ENCODE results near the gene CCN2.

Gene CCN2

GRCh38 chr6:131954059-131954774, 3.0 kb upstream of the CCN2 start:
- H3K27ac ChIP-seq (ENCODE audit: insufficient read depth in 1 of 2, low read depth in 1 of 2, low read length in 2 of 2, poor library complexity in 1 of 2, severe bottlenecking in 2 of 2): no peak overlapping the region
- H3K4me3 ChIP-seq (ENCODE audit: control insufficient read depth in 1 of 7, extremely low read depth in 1 of 7, insufficient read depth in 4 of 7, low read depth in 2 of 7, low read length in 6 of 7): no peak overlapping the region
- peaks cover 0 to 17% (median 15%) of the 10 kb centered on the region in 4 experiments for H3K4me1 ChIP-seq (ENCODE audit: control extremely low read depth in 1 of 4, control insufficient read depth in 4 of 4, insufficient read depth in 4 of 4, low read length in 3 of 4)
- peak in 1 of 3 donors; percentile 15 for DNase-seq
- ChIA-PET POLR2A (no interaction called here), CTCF (no interaction called here)
- H3K27me3 ChIP-seq (replicated peaks in 2 of 5; ENCODE audit: control insufficient read depth in 4 of 5, insufficient read depth in 5 of 5, low read length in 4 of 5): peaks cover 9 to 74% (median 22%) of the 10 kb centered on the region in 5 experiments
- 13% methylated on average over 1 of the region's 3 CpGs for WGBS (ENCODE audit: insufficient coverage)
- no peaks in the 10 kb centered on the region for H3K36me3 ChIP-seq (ENCODE audit: control insufficient read depth in 4 of 4, insufficient read depth in 4 of 4, low read length in 3 of 4)
- no peaks in the 10 kb centered on the region for H3K9me3 ChIP-seq (ENCODE audit: control extremely low read depth in 1 of 5, control insufficient read depth in 4 of 5, insufficient read depth in 2 of 5, low read depth in 1 of 5, low read length in 4 of 5)

GRCh38 chr6:131952886-131953509, 1.8 kb upstream of the CCN2 start:
- Histone ChIP-seq H3K36me3 (ENCODE audit: control insufficient read depth in 4 of 4, insufficient read depth in 4 of 4, low read length in 3 of 4) (no peaks in the 10 kb centered on the region), H3K4me1 (ENCODE audit: control extremely low read depth in 1 of 4, control insufficient read depth in 4 of 4, insufficient read depth in 4 of 4, low read length in 3 of 4) (peaks cover 0 to 17% (median 15%) of the 10 kb centered on the region in 4 experiments), H3K27ac (ENCODE audit: insufficient read depth in 1 of 2, low read depth in 1 of 2, low read length in 2 of 2, poor library complexity in 1 of 2, severe bottlenecking in 2 of 2) (no peak overlapping the region), H3K9me3 (ENCODE audit: control extremely low read depth in 1 of 5, control insufficient read depth in 4 of 5, insufficient read depth in 2 of 5, low read depth in 1 of 5, low read length in 4 of 5) (no peaks in the 10 kb centered on the region), H3K4me3 (ENCODE audit: control insufficient read depth in 1 of 7, extremely low read depth in 1 of 7, insufficient read depth in 4 of 7, low read depth in 2 of 7, low read length in 6 of 7) (no peak overlapping the region), H3K27me3 (replicated peaks in 2 of 5; ENCODE audit: control insufficient read depth in 4 of 5, insufficient read depth in 5 of 5, low read length in 4 of 5) (peaks cover 9 to 82% (median 31%) of the 10 kb centered on the region in 5 experiments)
- no peak for DNase-seq
- POLR2A ChIA-PET: no interaction called here
- CTCF ChIA-PET: interaction anchor here (1.1 kb wide), 1 partner anchor 38 kb away, joined by 5 read pairs; no protein-coding TSS in a partner anchor
- 96% methylated on average over 4 of the region's 4 CpGs for WGBS (ENCODE audit: insufficient coverage)

GRCh38 chr6:131951576-131952230, 531 bp upstream of the CCN2 start:
- Histone ChIP-seq H3K4me3 (ENCODE audit: control insufficient read depth in 1 of 7, extremely low read depth in 1 of 7, insufficient read depth in 4 of 7, low read depth in 2 of 7, low read length in 6 of 7) (peak overlapping the region in 3 of 7 experiments; percentile 45 to 68 (median 64)), H3K4me1 (ENCODE audit: control extremely low read depth in 1 of 4, control insufficient read depth in 4 of 4, insufficient read depth in 4 of 4, low read length in 3 of 4) (peaks cover 0 to 17% (median 15%) of the 10 kb centered on the region in 4 experiments), H3K27ac (ENCODE audit: insufficient read depth in 1 of 2, low read depth in 1 of 2, low read length in 2 of 2, poor library complexity in 1 of 2, severe bottlenecking in 2 of 2) (no peak overlapping the region), H3K9me3 (ENCODE audit: control extremely low read depth in 1 of 5, control insufficient read depth in 4 of 5, insufficient read depth in 2 of 5, low read depth in 1 of 5, low read length in 4 of 5) (no peaks in the 10 kb centered on the region), H3K27me3 (replicated peaks in 2 of 5; ENCODE audit: control insufficient read depth in 4 of 5, insufficient read depth in 5 of 5, low read length in 4 of 5) (peaks cover 14 to 94% (median 38%) of the 10 kb centered on the region in 5 experiments), H3K36me3 (ENCODE audit: control insufficient read depth in 4 of 4, insufficient read depth in 4 of 4, low read length in 3 of 4) (no peaks in the 10 kb centered on the region)
- ChIA-PET CTCF (interaction anchor here (1.1 to 3.8 kb wide), 2 partner anchors 36 to 55 kb away, joined by 3 to 19 read pairs; no protein-coding TSS in a partner anchor), POLR2A (no interaction called here)
- WGBS (ENCODE audit: insufficient coverage): 80% methylated on average over 4 of the region's 8 CpGs
- DNase-seq: peak in 1 of 3 donors; percentile 6

- ChIA-PET POLR2A (no interaction called here), CTCF (interaction anchor here (0.6 to 3.8 kb wide), 9 partner anchors 8 to 268 kb away, joined by 3 to 19 read pairs (median 3); no protein-coding TSS in a partner anchor)
- H3K4me1 ChIP-seq (ENCODE audit: control extremely low read depth in 1 of 4, control insufficient read depth in 4 of 4, insufficient read depth in 4 of 4, low read length in 3 of 4): peaks cover 0 to 17% (median 15%) of the 10 kb centered on the region in 4 experiments
- H3K36me3 ChIP-seq (ENCODE audit: control insufficient read depth in 4 of 4, insufficient read depth in 4 of 4, low read length in 3 of 4): no peaks in the 10 kb centered on the region
- H3K27me3 ChIP-seq (replicated peaks in 2 of 5; ENCODE audit: control insufficient read depth in 4 of 5, insufficient read depth in 5 of 5, low read length in 4 of 5): peaks cover 14 to 93% (median 45%) of the 10 kb centered on the region in 5 experiments
- 6% methylated on average over 41 of the region's 42 CpGs for WGBS (ENCODE audit: insufficient coverage)
- DNase-seq: peak; percentile 40 to 67 (median 56)
- H3K9me3 ChIP-seq (ENCODE audit: control extremely low read depth in 1 of 5, control insufficient read depth in 4 of 5, insufficient read depth in 2 of 5, low read depth in 1 of 5, low read length in 4 of 5): no peaks in the 10 kb centered on the region
- peak overlapping the region; percentile 21 to 74 (median 64) for H3K4me3 ChIP-seq (ENCODE audit: control insufficient read depth in 1 of 7, extremely low read depth in 1 of 7, insufficient read depth in 4 of 7, low read depth in 2 of 7, low read length in 6 of 7)
- H3K27ac ChIP-seq (ENCODE audit: insufficient read depth in 1 of 2, low read depth in 1 of 2, low read length in 2 of 2, poor library complexity in 1 of 2, severe bottlenecking in 2 of 2): no peak overlapping the region
Observed at GRCh38 chr6:131949909-131950766, 1.0 kb downstream of the CCN2 start.

GRCh38 chr6:131949620-131949908, 1.6 kb downstream of the CCN2 start:
- POLR2A ChIA-PET: no interaction called here
- Histone ChIP-seq H3K4me3 (ENCODE audit: control insufficient read depth in 1 of 7, extremely low read depth in 1 of 7, insufficient read depth in 4 of 7, low read depth in 2 of 7, low read length in 6 of 7) (no peak overlapping the region), H3K27ac (ENCODE audit: insufficient read depth in 1 of 2, low read depth in 1 of 2, low read length in 2 of 2, poor library complexity in 1 of 2, severe bottlenecking in 2 of 2) (no peak overlapping the region), H3K4me1 (ENCODE audit: control extremely low read depth in 1 of 4, control insufficient read depth in 4 of 4, insufficient read depth in 4 of 4, low read length in 3 of 4) (peaks cover 0 to 17% (median 15%) of the 10 kb centered on the region in 4 experiments), H3K27me3 (replicated peaks in 2 of 5; ENCODE audit: control insufficient read depth in 4 of 5, insufficient read depth in 5 of 5, low read length in 4 of 5) (peaks cover 14 to 87% (median 41%) of the 10 kb centered on the region in 5 experiments), H3K9me3 (ENCODE audit: control extremely low read depth in 1 of 5, control insufficient read depth in 4 of 5, insufficient read depth in 2 of 5, low read depth in 1 of 5, low read length in 4 of 5) (no peaks in the 10 kb centered on the region), H3K36me3 (ENCODE audit: control insufficient read depth in 4 of 4, insufficient read depth in 4 of 4, low read length in 3 of 4) (no peaks in the 10 kb centered on the region)
- CTCF ChIA-PET: interaction anchor here (0.6 to 3.8 kb wide), 7 partner anchors 9 to 267 kb away, joined by 3 to 19 read pairs (median 4); no protein-coding TSS in a partner anchor
- WGBS (ENCODE audit: insufficient coverage): 69% methylated on average over 3 of the region's 3 CpGs
- DNase-seq: no peak

- peaks cover 0 to 17% (median 15%) of the 10 kb centered on the region in 4 experiments for H3K4me1 ChIP-seq (ENCODE audit: control extremely low read depth in 1 of 4, control insufficient read depth in 4 of 4, insufficient read depth in 4 of 4, low read length in 3 of 4)
- H3K27ac ChIP-seq (ENCODE audit: insufficient read depth in 1 of 2, low read depth in 1 of 2, low read length in 2 of 2, poor library complexity in 1 of 2, severe bottlenecking in 2 of 2): no peak overlapping the region
- no peaks in the 10 kb centered on the region for H3K36me3 ChIP-seq (ENCODE audit: control insufficient read depth in 4 of 4, insufficient read depth in 4 of 4, low read length in 3 of 4)
- H3K9me3 ChIP-seq (ENCODE audit: control extremely low read depth in 1 of 5, control insufficient read depth in 4 of 5, insufficient read depth in 2 of 5, low read depth in 1 of 5, low read length in 4 of 5): no peaks in the 10 kb centered on the region
- no peak overlapping the region for H3K4me3 ChIP-seq (ENCODE audit: control insufficient read depth in 1 of 7, extremely low read depth in 1 of 7, insufficient read depth in 4 of 7, low read depth in 2 of 7, low read length in 6 of 7)
- no peak for DNase-seq
- H3K27me3 ChIP-seq (replicated peaks in 2 of 5; ENCODE audit: control insufficient read depth in 4 of 5, insufficient read depth in 5 of 5, low read length in 4 of 5): peaks cover 14 to 81% (median 42%) of the 10 kb centered on the region in 5 experiments
- WGBS (ENCODE audit: insufficient coverage): 95% methylated on average over 18 of the region's 18 CpGs
- ChIA-PET POLR2A (interaction anchor here (0.6 kb wide), 1 partner anchor 31 kb away, joined by 3 read pairs; no protein-coding TSS in a partner anchor), CTCF (interaction anchor here (0.6 to 3.8 kb wide), 7 partner anchors 10 to 267 kb away, joined by 3 to 19 read pairs (median 3); no protein-coding TSS in a partner anchor)
Observed at GRCh38 chr6:131948692-131949619, 2.2 kb downstream of the CCN2 start.

All from common myeloid progenitor, CD34-positive (primary cell).